Measurements from ENCODE around the gene BRD1.

The BRD1 gene

DNA sequence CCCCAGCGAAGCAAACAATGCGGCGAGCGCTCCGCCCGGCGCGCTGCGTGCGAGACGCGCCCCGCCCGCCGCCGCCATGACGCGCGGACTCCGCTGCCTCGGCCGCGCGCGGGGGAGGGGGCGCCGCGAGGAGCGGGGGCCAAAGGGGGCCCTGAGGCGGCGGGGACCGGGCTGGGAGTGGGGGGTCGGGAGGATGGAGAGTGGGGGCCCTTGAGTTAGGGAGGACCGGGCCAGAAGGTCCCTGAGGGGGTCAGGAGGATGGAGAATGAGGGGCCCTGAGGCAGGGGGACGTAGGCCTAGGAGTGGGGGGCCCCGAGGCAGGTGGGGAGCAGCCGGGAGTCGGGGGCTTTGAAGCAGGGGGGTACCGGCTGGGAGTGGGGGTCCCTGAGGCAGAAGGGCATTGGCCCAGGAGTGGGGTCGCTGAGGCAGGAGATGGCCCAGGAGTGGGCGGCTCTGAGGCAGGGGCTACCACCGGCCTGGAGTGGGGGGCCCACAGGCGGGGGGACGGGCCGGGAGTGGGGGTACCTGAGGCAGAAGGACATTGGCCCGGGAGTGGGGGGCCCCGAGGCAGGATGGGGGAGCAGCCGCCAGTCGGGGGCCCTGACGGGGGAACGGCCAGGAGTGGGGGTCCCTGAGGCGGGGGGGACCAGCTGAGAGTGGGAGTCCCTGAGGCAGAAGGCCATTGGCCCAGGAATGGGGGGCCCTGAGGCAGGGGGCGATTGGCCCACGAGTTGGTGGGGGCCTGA is at the start of gene BRD1:
Gene BRD1, minus strand, starts transcription at position 21 of the 746 bp plus-strand sequence. CDS start 3,556 bp downstream, outside the sequence.
- DNase-seq, result peak; percentile 51

DNA sequence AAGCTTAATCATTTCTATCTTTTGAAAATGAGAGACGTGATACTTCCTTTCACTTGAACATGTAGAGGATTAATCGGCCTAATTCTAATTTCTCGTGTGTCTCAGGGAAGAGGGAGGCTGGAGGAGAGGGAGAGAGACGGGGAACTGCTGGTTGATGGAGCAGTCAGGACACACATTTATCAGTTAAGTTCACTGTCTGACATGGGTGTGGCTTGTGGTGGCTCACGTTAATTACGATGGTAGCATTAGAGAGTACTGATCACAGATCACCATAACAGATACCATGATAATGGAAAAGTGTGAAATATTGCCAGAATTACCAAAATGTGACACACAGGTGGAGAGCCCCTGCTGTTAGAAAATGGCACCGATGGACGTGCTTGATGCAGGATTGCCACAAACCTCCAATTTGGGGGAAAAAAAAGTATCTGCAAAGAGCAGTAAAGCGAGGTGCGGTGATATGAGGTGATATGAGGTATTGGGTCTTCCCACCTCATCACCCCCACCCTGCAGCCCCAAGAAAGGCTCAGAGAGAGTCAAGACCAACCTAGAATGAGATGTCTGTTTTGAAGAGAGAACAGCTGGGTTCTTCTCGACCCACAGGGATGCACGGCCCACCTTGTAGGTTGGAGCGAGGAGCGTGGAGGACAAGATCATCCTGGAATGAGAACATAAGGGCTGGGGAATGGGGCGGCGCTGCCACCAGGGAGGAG is 45.7 kb upstream of the BRD1 start:
- DNase-seq, result no peak

DNA sequence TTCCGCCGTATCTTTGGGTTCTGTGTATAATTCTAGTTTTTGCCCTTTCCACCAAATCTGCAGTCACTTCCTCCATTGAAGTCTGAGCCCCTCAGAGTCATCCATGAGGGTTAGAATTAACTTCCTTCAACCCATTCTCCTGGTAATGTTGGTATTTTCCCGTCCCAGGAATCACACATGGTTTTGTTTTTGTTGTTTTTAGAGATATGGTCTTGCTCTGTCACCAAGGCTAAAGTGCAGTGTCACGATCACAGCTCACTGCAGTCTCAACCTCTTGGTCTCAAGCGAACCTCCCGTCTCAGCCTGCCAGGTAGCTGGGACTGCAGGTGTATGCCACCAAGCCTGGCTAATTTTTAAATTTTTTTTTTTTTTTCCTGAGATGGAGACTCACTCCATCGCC is 44.7 kb upstream of the BRD1 start:
- DNase-seq, result no peak

DNA sequence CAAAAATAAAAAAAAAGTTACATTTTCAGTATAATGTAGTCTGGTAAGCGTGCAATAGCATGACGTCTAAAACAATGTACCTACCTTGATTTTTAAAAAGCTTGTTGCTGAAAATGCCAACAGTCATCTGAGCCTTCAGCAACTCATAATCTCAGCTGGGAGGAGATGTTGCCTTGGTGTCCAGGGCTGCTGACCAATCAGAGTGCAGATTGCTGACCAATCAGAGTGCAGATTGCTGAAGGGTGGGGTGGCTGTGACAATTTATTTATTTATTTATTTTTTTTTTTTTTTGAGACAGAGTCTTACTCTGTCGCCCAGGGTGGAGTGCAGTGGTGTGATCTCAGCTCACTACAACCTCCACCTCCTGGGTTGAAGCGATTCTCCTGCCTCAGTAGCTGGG is 43.8 kb upstream of the BRD1 start:
- DNase-seq, result no peak

DNA sequence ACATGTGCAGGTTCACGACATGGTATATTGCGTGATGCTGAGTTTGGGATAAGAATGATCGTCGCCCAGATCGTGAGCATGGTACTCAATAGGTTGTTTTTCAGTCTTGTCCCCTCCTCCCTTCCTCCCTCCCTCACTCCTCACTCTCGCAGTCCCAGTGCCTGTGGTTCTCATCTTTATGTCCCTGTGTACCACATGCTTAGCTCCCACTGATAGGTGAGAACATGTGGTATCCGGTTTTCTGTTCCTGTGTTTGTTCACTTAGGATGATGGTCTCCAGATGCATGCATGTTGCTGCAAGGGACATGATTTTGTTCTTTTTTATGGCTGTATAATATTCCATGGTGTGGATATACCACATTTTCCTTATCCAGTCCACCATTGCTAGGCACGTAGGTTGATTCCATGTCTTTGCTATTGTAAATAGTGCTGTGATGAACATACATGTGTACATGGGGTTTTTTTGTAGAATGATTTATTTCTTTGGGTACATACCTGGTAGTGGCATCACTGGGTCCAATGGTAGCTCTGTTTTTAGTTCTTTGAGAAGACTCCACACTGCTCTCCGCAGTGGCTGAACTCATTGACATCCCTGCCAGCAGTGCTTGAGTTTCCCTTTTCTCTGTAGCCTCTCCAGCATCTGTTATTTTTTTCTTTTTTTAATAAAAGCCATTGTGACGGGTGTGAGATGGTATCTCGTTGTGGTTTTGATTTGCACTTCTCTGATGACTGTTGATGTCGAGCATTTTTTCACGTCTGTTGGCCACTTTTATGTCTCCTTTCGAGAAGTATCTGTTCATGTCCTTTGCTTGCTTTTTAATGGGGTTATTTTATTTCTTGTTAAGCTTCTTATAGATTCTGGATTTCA is 42.4 kb upstream of the BRD1 start:
- DNase-seq, result no peak

DNA sequence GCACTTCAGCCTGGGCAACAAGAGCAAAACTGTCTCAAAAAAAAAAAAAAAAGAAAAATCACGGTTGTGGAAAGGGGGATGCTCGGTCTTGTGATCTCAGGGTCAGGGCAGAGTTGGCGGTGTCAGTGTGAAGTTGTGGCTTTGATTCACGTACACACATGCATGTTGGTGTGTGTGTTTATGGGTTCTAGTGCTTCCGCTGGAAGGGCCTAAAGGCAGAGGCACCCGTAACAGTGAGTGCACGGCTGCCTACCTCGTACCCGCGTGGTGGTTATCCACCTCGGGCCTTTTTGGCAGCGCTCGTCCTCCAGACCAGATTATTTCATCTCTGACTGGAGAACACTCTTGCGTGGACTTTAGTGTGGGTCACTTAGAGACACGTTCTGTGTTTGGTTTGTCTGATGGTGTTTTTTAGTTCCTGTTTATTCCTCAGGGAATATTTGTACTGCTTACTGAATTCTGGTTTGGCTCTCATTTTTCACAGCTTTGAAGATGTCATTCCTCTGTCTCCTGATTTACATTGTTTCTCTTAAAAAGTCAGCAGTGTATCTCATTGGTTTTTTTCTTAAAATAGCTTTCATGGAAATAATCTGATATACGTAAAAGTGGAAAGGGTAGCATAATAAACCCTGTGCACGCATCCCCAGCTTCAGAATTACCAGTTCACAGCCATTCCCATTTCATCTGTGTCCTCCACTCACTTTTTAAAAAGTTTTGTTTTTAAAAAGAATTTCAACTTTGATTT is 41.6 kb upstream of the BRD1 start:
- DNase-seq, result no peak

DNA sequence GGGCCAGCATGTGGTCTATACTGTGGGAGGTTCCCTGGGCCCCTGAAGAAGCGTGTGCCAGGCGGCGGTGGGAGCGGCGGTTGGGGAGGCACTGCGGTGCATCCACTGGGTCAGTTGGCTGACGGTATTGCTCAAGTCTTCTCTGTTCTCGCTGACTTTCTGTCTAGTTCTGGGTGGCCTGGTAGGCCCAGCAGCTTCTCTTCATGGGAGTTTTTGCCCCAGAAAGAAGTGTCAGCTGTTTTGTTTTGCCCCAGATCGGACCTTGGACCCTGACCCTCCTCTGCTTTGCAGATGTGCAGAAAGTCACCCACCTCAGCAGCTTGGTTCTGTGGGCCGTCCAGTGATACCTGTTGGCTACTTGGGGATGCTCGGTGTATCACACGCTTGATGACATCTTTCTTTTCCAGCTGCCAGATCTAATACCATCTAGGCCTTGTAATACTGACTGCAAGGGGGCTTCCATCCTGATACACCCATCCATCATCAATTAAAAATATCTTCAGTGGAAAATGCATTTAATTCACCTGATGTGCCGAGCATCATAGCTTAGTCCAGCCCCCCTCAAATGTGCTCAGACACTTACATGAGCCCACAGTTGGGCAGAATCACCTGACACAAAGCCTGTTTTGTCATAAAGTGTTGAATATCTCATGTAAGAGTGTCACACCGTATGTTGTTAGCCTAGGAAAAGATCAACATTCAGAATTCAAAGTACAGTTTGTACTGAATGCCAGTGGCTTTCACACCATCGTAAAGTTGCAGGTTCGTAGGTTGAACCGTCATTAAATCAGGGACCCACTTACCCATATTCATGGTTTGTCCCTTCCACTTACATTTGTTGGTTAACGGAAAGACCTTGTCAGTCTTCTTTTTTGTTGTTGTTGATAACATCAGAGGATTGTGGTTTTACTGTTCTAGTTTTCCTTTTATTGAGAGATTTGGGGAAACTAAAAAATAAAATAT is 39.9 kb upstream of the BRD1 start:
- no peak for DNase-seq

DNA sequence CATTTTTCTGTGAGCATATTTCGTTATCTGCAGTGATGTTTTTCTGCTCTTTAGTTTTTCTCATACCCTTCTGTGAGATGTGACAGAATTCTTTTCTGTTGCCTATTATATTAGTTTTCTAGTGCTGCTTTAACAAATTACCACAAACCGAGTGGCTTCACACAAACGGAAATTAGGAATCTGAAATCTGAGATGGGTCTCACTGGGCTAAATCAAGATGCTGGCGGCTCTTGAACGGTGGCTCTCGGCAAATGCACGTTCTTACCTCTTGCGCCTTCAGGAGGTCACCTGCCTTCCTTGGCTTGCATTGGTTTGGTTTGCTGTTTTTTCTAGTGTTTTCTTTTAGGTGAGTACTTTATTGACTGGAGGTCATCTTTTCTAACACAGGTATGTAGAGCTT is 39.0 kb upstream of the BRD1 start:
- no peak for DNase-seq

DNA sequence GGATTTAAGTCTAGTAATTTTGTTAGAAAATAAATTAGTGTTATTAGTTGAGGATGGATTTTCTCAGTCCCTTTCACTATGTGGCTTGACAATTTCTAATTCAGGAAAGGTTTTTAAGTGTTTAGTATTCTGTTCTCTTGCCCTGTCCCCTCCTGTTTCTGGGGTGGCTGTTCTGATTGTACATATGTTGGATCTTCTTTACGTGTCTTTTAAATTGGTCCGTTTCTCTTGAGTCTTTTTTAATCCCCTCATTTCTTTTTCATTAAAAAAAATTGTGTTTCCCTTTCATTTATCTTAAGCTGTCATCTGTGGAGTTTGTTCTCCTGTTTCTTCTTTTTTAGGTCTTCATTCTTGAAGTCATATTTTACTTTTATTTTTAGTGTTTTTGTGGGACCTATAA is 38.5 kb upstream of the BRD1 start:
- DNase-seq, result no peak

DNA sequence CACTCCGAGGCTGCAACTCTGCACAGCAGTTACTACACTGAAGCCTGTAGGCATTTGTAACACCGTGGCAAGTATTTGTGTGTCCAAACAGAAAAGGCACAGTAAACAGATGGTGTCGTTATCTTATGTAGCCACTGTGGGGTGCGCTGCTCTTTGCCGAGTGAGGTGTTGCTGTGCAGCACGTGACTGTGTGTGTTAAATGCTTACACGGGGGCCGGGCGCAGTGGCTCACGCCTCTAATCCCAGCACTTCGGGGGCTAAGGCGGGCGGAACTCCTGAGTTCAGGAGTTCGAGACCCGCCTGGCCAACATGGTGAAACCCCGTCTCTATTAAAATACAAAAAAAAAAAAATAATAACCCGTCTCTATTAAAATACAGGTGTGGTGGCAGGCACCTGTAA is 37.5 kb upstream of the BRD1 start:
- no peak for DNase-seq

DNA sequence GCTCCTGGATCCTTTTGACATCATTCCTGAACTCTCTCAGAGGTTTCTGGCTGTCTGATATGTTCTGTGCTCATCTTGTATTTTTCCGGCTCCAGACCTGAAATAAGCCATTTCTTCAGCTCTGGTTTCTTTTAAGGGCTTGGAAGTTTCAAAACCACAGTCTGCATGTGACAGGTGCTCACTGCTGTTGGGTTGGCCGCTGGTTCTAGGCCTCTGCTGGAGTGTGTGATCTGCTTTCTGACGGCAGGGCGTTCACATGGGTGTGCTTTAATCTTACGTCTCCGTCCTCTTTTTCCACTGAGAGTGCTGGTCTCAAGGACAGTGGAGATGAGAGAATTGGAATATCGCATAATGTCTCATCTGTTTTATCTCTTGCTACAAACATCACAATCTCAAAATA is 36.3 kb upstream of the BRD1 start:
- DNase-seq, result no peak

DNA sequence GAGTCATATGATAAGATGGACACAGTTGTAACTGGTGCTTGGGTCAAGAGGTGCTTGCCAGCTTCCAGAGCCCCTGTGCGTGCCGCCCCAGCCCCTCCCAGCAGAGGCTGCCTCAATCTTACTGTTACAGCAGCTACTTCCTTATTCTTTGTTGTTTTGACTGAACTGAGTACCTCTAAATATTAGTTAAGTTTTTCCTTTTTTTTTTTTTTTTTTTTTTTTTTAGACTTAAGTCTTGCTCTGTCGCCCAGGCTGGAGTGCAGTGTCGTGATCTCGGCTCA is 34.8 kb upstream of the BRD1 start:
- DNase-seq, result no peak

DNA sequence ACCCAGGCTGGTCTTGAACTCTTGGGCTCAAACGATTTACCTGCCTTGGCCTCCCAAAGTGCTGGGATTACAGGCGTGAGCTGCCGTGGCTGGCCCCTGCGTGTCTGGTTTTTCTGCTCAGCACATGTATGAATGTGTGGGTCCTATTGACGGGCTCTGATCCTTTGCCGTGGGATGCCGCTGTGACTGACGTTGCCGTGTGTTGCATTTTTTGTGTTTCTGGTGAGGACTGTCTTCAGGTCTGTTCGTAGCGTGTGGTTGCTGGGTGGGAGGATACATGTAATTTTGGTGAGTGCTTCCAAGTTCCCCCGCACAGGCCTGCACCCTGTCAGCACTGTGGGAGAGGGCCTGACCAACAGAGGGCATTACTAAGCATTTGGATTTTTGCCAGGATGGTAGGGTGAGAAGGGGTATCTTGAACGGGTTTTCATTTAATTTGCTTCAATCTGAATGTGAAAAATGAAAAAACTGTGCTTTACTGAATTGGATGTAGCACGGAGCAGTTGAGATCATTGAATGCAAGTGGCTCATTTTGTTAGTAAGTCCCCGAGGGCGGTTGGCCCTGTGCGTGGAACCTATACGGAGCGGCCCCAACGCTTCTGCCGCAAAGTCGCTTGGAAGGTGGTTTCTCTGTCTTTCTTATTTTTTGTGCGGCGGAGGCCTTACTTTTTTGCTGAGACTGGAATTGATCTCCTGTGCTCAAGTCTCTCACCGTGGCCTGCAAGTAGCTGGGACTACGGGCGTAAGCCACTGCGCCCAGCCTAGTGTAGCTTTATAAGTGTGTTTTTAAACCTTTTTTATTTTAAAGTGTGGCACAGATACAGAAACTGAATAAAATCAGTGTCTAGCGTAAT is 34.2 kb upstream of the BRD1 start:
- no peak for DNase-seq

DNA sequence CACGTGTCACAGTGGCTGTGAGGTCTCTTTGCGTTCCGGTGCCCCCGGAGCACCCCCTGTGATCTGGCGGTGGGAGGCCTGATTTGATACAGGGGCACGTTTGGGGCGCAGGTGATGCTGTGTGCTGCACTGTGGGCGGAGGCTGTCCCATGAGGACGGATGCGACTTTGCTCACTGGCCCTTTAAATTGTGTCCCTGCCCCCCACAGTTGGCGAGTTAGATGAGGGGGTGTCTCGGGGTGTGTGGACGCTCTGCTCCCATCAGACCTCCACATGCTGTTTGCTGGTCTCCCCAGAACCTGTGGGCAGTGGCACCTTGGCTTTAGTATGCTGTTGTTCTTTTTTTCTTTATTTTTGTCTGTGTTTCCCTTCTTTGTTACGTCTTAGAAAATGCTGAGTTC is 31.2 kb upstream of the BRD1 start:
- no peak for DNase-seq

DNA sequence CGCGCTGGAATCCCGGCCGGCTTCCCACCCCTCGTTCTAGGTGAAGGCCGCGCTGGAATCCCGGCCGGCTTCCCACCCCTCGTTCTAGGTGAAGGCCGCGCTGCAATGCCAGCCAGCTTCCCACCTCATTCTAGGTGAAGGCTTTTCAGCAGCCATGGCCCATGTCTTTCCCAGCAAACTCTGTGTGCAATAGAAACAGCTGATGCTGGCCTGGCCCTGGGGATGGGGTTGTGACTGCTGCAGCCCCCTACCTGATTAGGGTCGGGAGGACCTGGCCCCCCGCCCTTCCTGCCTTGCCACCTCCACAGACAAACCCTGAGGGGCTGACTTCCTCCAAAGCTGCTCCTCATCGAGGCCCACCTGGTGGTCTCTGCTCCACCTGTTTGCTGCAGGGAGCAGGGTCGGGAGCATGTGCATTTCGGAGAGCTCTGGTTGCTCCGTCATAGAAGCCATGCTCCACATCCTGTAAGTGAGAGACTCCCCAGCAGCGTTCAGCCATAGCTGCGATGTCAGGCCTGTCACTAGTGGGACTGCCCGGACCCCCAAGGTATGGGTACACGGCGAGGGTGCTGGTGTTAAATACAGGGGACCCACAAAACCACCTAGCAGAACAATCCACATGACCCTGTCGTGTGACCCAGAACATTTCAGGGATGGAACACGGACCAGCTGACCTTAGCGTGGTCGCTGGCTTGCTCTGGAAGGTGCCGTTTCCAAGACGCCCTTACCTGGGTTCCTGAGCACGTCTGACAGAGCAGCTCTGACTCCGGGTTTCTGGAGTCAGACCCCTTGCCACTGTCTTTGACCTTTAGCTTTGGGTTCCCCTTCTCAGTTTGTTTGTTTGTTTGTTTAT is 29.3 kb upstream of the BRD1 start:
- no peak for DNase-seq

DNA sequence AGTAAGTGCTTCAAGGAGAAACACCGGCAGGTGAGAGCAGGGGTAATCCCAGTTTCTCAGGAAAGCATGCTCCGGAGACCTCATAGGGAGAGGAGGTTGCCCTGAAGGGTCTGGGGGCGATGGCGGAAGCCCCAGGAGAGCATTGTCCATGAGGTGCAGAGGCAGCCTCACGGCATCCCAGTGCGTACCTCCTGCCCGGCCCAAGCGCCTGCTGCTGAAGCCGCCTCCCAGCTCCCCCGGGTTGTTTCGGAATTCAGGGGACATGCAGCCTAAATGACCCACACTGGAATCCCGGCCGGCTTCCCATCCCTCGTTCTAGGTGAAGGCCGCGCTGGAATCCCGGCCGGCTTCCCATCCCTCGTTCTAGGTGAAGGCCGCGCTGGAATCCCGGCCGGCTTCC is 28.7 kb upstream of the BRD1 start:
- DNase-seq, result no peak

DNA sequence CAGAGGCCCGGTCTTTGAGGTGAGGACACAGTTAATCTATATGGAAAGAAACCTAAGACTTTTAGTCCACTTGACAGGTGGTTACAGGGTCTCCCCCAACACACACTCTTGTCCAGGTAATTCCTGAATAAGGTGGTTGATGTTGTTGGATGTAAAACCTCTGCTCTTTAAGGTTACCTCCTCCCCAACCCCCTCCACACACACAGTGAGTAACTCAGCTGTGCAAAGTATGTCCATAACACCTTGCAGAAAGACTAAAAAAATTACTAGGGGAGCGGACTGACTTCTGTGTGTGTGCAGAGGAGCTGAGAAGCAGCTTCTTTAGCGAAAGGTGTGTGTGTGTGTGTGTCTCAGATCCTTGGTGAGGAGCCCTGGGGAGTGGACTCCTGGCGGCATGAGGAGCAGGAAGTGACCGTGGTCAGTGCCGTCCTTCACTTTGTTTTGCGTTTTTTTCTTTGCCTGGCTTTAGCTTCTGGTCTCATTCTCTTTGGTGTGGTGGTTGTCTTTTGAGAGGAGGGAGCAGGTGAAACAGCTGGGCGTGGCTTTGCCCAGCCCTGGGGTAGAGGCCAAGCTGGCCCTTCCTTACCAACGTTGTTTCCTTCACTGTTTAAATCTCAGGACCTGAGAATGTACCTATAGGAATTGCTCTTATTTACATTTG is 27.7 kb upstream of the BRD1 start:
- no peak for DNase-seq

DNA sequence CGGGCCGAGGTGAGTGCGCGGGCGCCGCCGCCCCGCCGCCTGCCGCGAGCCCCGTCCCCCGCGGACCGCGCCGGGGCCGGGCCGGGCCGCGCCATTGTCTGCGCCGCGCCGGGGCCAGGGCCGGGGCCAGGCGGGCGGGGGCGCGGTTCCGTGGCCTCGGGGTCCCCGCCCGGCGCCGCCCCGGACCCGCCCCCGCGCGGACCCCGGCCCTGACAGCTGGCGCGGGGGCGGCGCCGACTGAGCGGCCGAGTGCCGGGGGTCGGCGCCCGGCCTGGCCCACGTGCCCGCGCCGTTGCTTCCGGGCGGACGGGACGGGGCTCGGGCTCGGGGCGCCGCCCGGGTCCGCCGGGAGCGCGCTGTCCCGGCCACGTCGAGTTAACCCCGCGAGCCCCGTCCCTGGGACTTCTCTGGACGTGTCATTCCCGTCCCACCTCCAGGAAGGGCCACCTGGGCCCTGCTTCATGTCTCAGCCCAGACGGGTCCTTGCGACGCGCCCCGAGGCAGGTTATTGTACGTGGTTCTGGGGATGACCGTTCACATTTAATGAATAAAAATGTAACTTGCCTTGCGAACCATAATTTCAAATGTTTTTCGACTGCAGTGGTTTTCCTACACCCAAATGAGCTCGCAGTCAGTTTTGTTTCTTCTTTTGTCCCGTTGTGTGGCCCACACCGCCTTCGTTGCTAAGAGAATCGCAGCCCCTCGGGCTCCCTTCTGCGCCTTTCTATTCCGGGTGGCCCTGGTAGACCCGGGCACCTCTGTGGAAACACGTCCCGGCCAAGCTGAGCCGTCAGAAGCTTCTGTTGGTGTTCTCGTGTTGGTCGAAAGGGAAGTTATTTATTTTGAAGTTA is 26.5 kb upstream of the BRD1 start:
- peak; percentile 24 for DNase-seq
